ENCODE results near the gene CCDC24. TPM values are rescaled to one million over a fixed set of nuclear protein-coding genes. Genes with fewer than 3 reads are reported as not detected.

Gene CCDC24
- total and polyA plus RNA-seq, 9 of the 15 experiments (the other 6 are each of a cell fraction or from before 2014, with no cell fraction given) = 0.31 to 4.5 (median 1.5) TPM

DNA sequence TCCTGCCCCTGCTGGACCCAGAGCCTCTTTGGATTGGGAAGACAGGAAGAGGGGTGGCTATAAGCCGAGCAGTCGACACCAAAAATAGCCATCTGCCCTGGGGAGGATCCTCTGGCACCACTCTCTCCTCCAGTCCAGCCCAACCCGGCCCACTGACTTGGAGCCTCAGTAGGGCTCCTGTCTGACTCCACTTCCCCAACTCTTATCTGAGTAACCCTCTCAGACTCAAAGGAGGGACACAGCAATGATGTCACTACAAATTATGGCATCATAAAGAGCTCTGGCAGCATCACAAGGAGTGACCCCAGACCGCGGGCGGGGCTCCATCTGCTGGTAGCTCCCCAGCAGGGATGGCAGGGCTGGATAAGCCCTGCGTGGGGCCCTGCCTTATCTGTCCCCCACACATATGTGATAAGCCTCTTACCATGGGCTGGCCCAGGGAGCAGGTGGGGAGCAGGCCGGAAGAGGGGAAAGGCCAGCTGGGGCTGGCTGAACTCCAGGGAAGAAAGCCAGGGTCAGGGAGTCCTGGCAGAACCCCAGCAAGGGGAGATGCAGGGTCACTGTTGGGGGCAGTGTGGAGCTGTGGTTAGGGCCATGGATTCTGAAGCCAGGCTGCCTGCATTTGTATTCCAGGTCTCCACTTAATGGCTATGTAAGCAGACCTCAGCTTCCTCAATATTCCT lies 44.5 kb downstream of the CCDC24 start (continued):
- TF ChIP-seq, protein P1, sequence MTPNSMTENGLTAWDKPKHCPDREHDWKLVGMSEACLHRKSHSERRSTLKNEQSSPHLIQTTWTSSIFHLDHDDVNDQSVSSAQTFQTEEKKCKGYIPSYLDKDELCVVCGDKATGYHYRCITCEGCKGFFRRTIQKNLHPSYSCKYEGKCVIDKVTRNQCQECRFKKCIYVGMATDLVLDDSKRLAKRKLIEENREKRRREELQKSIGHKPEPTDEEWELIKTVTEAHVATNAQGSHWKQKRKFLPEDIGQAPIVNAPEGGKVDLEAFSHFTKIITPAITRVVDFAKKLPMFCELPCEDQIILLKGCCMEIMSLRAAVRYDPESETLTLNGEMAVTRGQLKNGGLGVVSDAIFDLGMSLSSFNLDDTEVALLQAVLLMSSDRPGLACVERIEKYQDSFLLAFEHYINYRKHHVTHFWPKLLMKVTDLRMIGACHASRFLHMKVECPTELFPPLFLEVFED (CRISPR knock-in tag; conservative IDR thresholded peaks at IDR 0.05) = peak; percentile 96
- no peak for TF ChIP-seq KAT2B (IDR thresholded peaks at IDR 0.05; ENCODE audit: low read depth, low read length)
- TF ChIP-seq, protein P2, sequence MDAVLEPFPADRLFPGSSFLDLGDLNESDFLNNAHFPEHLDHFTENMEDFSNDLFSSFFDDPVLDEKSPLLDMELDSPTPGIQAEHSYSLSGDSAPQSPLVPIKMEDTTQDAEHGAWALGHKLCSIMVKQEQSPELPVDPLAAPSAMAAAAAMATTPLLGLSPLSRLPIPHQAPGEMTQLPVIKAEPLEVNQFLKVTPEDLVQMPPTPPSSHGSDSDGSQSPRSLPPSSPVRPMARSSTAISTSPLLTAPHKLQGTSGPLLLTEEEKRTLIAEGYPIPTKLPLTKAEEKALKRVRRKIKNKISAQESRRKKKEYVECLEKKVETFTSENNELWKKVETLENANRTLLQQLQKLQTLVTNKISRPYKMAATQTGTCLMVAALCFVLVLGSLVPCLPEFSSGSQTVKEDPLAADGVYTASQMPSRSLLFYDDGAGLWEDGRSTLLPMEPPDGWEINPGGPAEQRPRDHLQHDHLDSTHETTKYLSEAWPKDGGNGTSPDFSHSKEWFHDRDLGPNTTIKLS (IDR thresholded peaks at IDR 0.05; ENCODE audit: borderline replicate concordance, low read depth) = peak; percentile 73; the same call in 1 of the 2 replicates
- no peak for TF ChIP-seq MCM3 (IDR thresholded peaks at IDR 0.05)
- peak; percentile 4 to 46; a peak in 1 of 4 replicates for TF ChIP-seq FOXK2 (conservative IDR thresholded peaks at IDR 0.05 in 1 of 2, IDR thresholded peaks at IDR 0.05 in 1 of 2; ENCODE audit: low read depth in 2 of 2)
- no peak for TF ChIP-seq ZNF436 (CRISPR knock-in tag; IDR thresholded peaks at IDR 0.05)
- peak; percentile 97 for TF ChIP-seq ZKSCAN8 (CRISPR knock-in tag; IDR thresholded peaks at IDR 0.05)
- TF ChIP-seq ELF4 (CRISPR knock-in tag; IDR thresholded peaks at IDR 0.05) = peak; percentile 99
- peak; percentile 94 for TF ChIP-seq ZBTB7A (IDR thresholded peaks at IDR 0.05; ENCODE audit: borderline replicate concordance, control insufficient read depth, low read depth, low read length)
- TF ChIP-seq ZEB2 (IDR thresholded peaks at IDR 0.05) = peak; percentile 88
- TF ChIP-seq NFRKB (IDR thresholded peaks at IDR 0.05; ENCODE audit: low read depth) = no peak
- TF ChIP-seq, protein P3, sequence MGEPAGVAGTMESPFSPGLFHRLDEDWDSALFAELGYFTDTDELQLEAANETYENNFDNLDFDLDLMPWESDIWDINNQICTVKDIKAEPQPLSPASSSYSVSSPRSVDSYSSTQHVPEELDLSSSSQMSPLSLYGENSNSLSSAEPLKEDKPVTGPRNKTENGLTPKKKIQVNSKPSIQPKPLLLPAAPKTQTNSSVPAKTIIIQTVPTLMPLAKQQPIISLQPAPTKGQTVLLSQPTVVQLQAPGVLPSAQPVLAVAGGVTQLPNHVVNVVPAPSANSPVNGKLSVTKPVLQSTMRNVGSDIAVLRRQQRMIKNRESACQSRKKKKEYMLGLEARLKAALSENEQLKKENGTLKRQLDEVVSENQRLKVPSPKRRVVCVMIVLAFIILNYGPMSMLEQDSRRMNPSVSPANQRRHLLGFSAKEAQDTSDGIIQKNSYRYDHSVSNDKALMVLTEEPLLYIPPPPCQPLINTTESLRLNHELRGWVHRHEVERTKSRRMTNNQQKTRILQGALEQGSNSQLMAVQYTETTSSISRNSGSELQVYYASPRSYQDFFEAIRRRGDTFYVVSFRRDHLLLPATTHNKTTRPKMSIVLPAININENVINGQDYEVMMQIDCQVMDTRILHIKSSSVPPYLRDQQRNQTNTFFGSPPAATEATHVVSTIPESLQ (CRISPR knock-in tag; IDR thresholded peaks at IDR 0.05) = peak; percentile 88
- TF ChIP-seq ZNF174 (CRISPR knock-in tag; IDR thresholded peaks at IDR 0.05) = peak; percentile 88; the same call in 1 of the 2 replicates
- TF ChIP-seq GTF2E2 (tag; IDR thresholded peaks at IDR 0.05) = no peak; the same call in 1 of the 2 replicates
- TF ChIP-seq ZNF324 (CRISPR knock-in tag; IDR thresholded peaks at IDR 0.05) = peak; percentile 70; the same call in 1 of the 2 replicates
- TF ChIP-seq, protein P4, sequence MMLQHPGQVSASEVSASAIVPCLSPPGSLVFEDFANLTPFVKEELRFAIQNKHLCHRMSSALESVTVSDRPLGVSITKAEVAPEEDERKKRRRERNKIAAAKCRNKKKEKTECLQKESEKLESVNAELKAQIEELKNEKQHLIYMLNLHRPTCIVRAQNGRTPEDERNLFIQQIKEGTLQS (IDR thresholded peaks at IDR 0.05) = peak; percentile 92
- TF ChIP-seq, protein P4 (CRISPR knock-in tag; conservative IDR thresholded peaks at IDR 0.05) = peak; percentile 81; the same call in 1 of the 2 replicates
- TF ChIP-seq ILK (tag; IDR thresholded peaks at IDR 0.05; ENCODE audit: borderline replicate concordance, low read depth) = no peak
